Activated T-helper 2 cell treated with anti-CD3 and anti-CD28 coated beads, Interferon-gamma antibody, Interleukin-2, Interleukin-4, amounts not matched to agents 10 μg/mL and 5 μg/mL and 100 μg/mL, durations not matched to agents 14 hours and 24 hours and 36 hours (primary cell): ENCODE measurements around the gene FZD10. TPM values are rescaled to one million over a fixed set of nuclear protein-coding genes. Genes with fewer than 3 reads are reported as not detected.

Source experiments
- DNase-seq: peaks from one replicate; pipeline ENCODE4 v3.0.0; 2021; ENCODE audit warnings: low spot score
- H3K27ac Mint-ChIP-seq: one replicate; pipeline ENCODE4 v1.8.0; 2021; ENCODE audit warnings: mixed read lengths
- H3K27me3 Mint-ChIP-seq: one replicate; pipeline ENCODE4 v1.8.0; 2021; ENCODE audit warnings: low read depth, mixed read lengths
- H3K36me3 Mint-ChIP-seq: one replicate; pipeline ENCODE4 v1.8.0; 2021; ENCODE audit warnings: low read depth, mixed read lengths
- H3K4me1 Mint-ChIP-seq: one replicate; pipeline ENCODE4 v1.8.0; 2021; ENCODE audit warnings: low read depth, mixed read lengths
- H3K4me3 Mint-ChIP-seq: one replicate; pipeline ENCODE4 v1.8.0; 2021; ENCODE audit warnings: low read depth, mild to moderate bottlenecking, moderate library complexity, mixed read lengths
- H3K9me3 Mint-ChIP-seq: one replicate; pipeline ENCODE4 v1.8.0; 2021; ENCODE audit warnings: mixed read lengths
- intact Hi-C: fragments of 100-400 bp; cut with micrococcal nuclease; formaldehyde crosslinking; loops from one replicate; pipeline ENCODE4 v1.15.1; 2023
- total RNA-seq: library from RNA; stranded (reverse); gene quantifications from 2 replicates; pipeline ENCODE4 v1.2.3, GENCODE V29; 2022

Gene FZD10
- total RNA-seq, result not detected in 2 replicates

GRCh38 chr12:130162267-130162666, at the start of gene FZD10:
FZD10 (plus strand) TSS chr12:130162464; CDS start chr12:130162943, 479 bp downstream.
- intact Hi-C loops, result loop anchor here (5.0 kb wide), 1 partner anchor 175 kb away; the partner anchor contains the start of gene PIWIL1
- no peaks in the 10 kb centered on the region for H3K9me3 Mint-ChIP-seq

GRCh38 chr12:130114952-130115351, 47.3 kb upstream of the FZD10 start:
- H3K4me3 Mint-ChIP-seq, result no peak overlapping the region

More at GRCh38 chr12:130162267-130162666, at the start of gene FZD10:
- DNase-seq, result no peak
- H3K4me1 Mint-ChIP-seq, result peaks cover 4% of the 10 kb centered on the region
- H3K4me3 Mint-ChIP-seq, result peak within 1 kb of the TSS; percentile 58
- H3K36me3 Mint-ChIP-seq, result no peaks in the 10 kb centered on the region
- H3K27me3 Mint-ChIP-seq, result peaks cover 37% of the 10 kb centered on the region
- no peak within 1 kb of the TSS for H3K27ac Mint-ChIP-seq

GRCh38 chr12:130115646-130116045, 46.6 kb upstream of the FZD10 start:
- Mint-ChIP-seq H3K9me3 (no peaks in the 10 kb centered on the region), H3K27me3 (no peaks in the 10 kb centered on the region), H3K27ac (no peak overlapping the region), H3K4me1 (no peaks in the 10 kb centered on the region), H3K36me3 (no peaks in the 10 kb centered on the region), H3K4me3 (no peak overlapping the region)
- DNase-seq, result no peak
- intact Hi-C loops, result no loop called here

More at GRCh38 chr12:130114952-130115351, 47.3 kb upstream of the FZD10 start:
- H3K9me3 Mint-ChIP-seq, result no peaks in the 10 kb centered on the region
- H3K36me3 Mint-ChIP-seq, result no peaks in the 10 kb centered on the region
- no peaks in the 10 kb centered on the region for H3K27me3 Mint-ChIP-seq
- no peak for DNase-seq
- H3K27ac Mint-ChIP-seq, result no peak overlapping the region
- intact Hi-C loops, result no loop called here
- H3K4me1 Mint-ChIP-seq, result no peaks in the 10 kb centered on the region

DNA sequence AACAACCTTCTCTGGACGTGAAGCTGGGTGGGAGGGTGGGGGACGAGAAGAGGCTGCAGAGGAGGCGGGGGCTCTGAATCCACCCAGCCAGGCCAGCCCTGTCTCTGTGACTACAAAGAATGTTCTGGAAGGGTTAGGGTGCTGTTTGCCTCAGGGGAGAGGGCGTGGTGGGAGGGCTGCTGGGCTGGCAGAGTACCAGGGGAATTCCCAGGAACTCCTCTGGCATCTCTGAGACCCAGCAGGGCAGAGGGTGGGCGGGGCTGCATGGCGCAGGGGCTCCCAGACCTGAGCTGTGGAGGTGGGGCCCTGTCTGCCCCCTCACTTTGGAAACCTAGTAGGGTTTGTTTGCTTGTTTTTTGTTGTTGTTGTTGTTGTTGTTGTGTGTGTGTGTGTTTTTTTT, 45.5 kb upstream of the FZD10 start:
- Mint-ChIP-seq H3K4me1 (no peaks in the 10 kb centered on the region), H3K27me3 (no peaks in the 10 kb centered on the region), H3K9me3 (no peaks in the 10 kb centered on the region), H3K27ac (no peak overlapping the region), H3K4me3 (no peak overlapping the region), H3K36me3 (no peaks in the 10 kb centered on the region)
- DNase-seq, result no peak
- intact Hi-C loops, result no loop called here

DNA sequence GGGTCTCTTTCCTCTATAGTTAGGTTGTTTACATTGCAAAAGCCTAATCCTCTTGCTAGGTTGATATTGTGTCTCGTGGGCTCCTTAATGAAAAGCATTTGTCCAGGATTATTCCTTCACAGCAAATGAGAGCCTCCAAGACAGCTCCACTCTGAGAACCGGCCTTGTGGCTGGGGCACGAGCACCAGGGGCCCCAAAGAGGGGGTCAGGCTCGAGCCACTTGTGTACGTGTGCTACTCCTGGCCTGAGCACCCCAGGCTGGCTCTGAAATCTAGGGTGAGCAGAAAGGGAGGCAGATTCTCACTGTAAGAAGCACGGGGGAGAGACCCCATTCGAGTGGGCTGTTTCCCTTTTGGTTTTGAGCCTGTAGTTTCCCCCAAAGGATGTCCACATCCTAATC, 45.0 kb upstream of the FZD10 start:
- Mint-ChIP-seq H3K27ac (no peak overlapping the region), H3K36me3 (no peaks in the 10 kb centered on the region), H3K9me3 (no peaks in the 10 kb centered on the region), H3K4me1 (no peaks in the 10 kb centered on the region), H3K4me3 (no peak overlapping the region), H3K27me3 (no peaks in the 10 kb centered on the region)
- intact Hi-C loops, result no loop called here
- DNase-seq, result no peak

DNA sequence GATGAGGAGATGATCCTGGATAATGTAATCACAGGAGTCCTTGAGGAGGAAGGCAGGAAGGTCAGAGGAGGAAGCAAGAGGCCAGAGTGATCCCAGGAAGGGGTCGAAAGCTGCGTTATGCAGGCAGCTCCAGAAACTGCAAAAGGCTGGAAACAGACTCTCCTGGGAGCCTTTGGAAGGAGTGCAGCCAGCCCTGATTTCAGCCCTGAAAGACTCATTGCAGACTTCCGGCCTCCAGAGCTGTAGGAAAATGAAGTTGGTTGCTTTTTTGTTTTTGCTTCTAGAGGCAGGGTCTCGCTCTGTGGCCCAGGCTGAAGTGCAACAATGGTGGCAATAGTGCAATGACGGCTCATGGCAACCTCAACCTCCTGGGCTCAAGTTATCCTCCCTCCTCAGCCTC, 44.6 kb upstream of the FZD10 start:
- intact Hi-C loops, result no loop called here
- Mint-ChIP-seq H3K27me3 (no peaks in the 10 kb centered on the region), H3K36me3 (no peaks in the 10 kb centered on the region), H3K27ac (no peak overlapping the region), H3K9me3 (no peaks in the 10 kb centered on the region), H3K4me1 (no peaks in the 10 kb centered on the region), H3K4me3 (no peak overlapping the region)
- no peak for DNase-seq

- Mint-ChIP-seq H3K4me1 (no peaks in the 10 kb centered on the region), H3K36me3 (no peaks in the 10 kb centered on the region), H3K27me3 (no peaks in the 10 kb centered on the region), H3K9me3 (no peaks in the 10 kb centered on the region), H3K27ac (no peak overlapping the region), H3K4me3 (no peak overlapping the region)
- intact Hi-C loops, result no loop called here
- DNase-seq, result no peak
These were observed 44.1 kb upstream of the FZD10 start for GRCh38 chr12:130118181-130118580.

- no peak for DNase-seq
These were observed 42.9 kb upstream of the FZD10 start for GRCh38 chr12:130119241-130119861.

GRCh38 chr12:130120012-130120805, 42.1 kb upstream of the FZD10 start:
- no peak overlapping the region for H3K4me3 Mint-ChIP-seq
- H3K9me3 Mint-ChIP-seq, result no peaks in the 10 kb centered on the region
- H3K27ac Mint-ChIP-seq, result no peak overlapping the region
- DNase-seq, result no peak
- H3K4me1 Mint-ChIP-seq, result no peaks in the 10 kb centered on the region
- H3K36me3 Mint-ChIP-seq, result no peaks in the 10 kb centered on the region
- H3K27me3 Mint-ChIP-seq, result no peaks in the 10 kb centered on the region
- intact Hi-C loops, result no loop called here

More at GRCh38 chr12:130119241-130119861, 42.9 kb upstream of the FZD10 start:
- H3K27ac Mint-ChIP-seq, result no peak overlapping the region
- H3K4me1 Mint-ChIP-seq, result no peaks in the 10 kb centered on the region
- H3K36me3 Mint-ChIP-seq, result no peaks in the 10 kb centered on the region
- H3K9me3 Mint-ChIP-seq, result no peaks in the 10 kb centered on the region
- intact Hi-C loops, result no loop called here
- no peak overlapping the region for H3K4me3 Mint-ChIP-seq
- no peaks in the 10 kb centered on the region for H3K27me3 Mint-ChIP-seq

GRCh38 chr12:130121226-130122000, 40.9 kb upstream of the FZD10 start:
- no peak overlapping the region for H3K27ac Mint-ChIP-seq
- H3K9me3 Mint-ChIP-seq, result no peaks in the 10 kb centered on the region
- no peak overlapping the region for H3K4me3 Mint-ChIP-seq
- no peaks in the 10 kb centered on the region for H3K4me1 Mint-ChIP-seq
- H3K36me3 Mint-ChIP-seq, result no peaks in the 10 kb centered on the region
- intact Hi-C loops, result no loop called here
- no peaks in the 10 kb centered on the region for H3K27me3 Mint-ChIP-seq
- DNase-seq, result no peak

- Mint-ChIP-seq H3K36me3 (no peaks in the 10 kb centered on the region), H3K4me1 (no peaks in the 10 kb centered on the region), H3K9me3 (no peaks in the 10 kb centered on the region), H3K4me3 (no peak overlapping the region), H3K27me3 (no peaks in the 10 kb centered on the region), H3K27ac (no peak overlapping the region)
- intact Hi-C loops, result no loop called here
- no peak for DNase-seq
These were observed 39.9 kb upstream of the FZD10 start for GRCh38 chr12:130122356-130122755.

DNA sequence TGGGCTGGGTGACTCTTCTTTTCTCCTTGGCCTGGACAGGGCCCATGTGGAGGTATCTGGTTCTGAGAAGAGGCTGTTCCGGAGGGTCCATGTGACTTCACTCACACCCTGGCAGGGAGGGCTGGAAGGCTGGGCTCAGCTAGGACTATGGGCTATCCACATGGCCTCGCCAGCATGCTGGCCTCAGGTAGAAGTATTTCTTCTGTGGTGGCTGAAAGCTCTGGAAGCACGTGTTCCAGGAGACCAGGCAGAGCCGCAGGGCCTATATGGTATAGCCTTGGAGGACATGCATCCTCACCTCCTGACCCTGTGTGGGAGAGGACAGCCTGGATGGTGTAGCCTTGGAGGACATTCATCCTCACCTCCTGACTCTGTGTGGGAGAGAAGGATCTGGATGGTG, 38.2 kb upstream of the FZD10 start:
- Mint-ChIP-seq H3K4me3 (no peak overlapping the region), H3K9me3 (no peaks in the 10 kb centered on the region), H3K4me1 (no peaks in the 10 kb centered on the region), H3K27me3 (no peaks in the 10 kb centered on the region), H3K36me3 (no peaks in the 10 kb centered on the region), H3K27ac (no peak overlapping the region)
- intact Hi-C loops, result no loop called here
- no peak for DNase-seq
